H7 (cell line): ENCODE results near the gene MYOT. TPM values are rescaled to one million over a fixed set of nuclear protein-coding genes. Genes with fewer than 3 reads are reported as not detected.

Experiments used
- DNase-seq: peaks from one replicate; pipeline ENCODE4 v3.0.0; 2012
- H3K27me3 ChIP-seq: 2 replicates; pipeline ENCODE4 v1.6.0; 2011; ENCODE audit warnings: mild to moderate bottlenecking, low read length; ENCODE audit not compliant: control insufficient read depth, insufficient read depth
- H3K36me3 ChIP-seq: replicated peaks from 2 replicates; pipeline ENCODE4 v1.5.1; 2011; ENCODE audit warnings: low read length; ENCODE audit not compliant: control insufficient read depth, insufficient read depth
- H3K4me3 ChIP-seq: 2 replicates; pipeline ENCODE4 v1.5.1; 2011; ENCODE audit warnings: low read depth, mild to moderate bottlenecking, control low read depth, low read length, moderate library complexity; ENCODE audit not compliant: insufficient read depth
- total RNA-seq: library from RNA; depleted of rRNA; stranded (reverse); fragments of >200 nt; shearing (Covaris generic); gene quantifications from 2 replicates; pipeline ENCODE4 v1.2.3, GENCODE V29; 2014; rRNA removed

Gene MYOT
- total RNA-seq, 1 experiment from 2014 or later, result not detected

GRCh38 chr5:137901011-137901817 is 33.6 kb downstream of the MYOT start:
- Histone ChIP-seq H3K4me3 (no peak overlapping the region), H3K36me3 (no peaks in the 10 kb centered on the region), H3K27me3 (no peaks in the 10 kb centered on the region)
- no peak for DNase-seq

GRCh38 chr5:137902408-137903133 is 34.9 kb downstream of the MYOT start:
- Histone ChIP-seq H3K27me3 (no peaks in the 10 kb centered on the region), H3K36me3 (no peaks in the 10 kb centered on the region), H3K4me3 (no peak overlapping the region)
- DNase-seq, result no peak

- DNase-seq, result no peak
- Histone ChIP-seq H3K36me3 (no peaks in the 10 kb centered on the region), H3K4me3 (no peak overlapping the region), H3K27me3 (no peaks in the 10 kb centered on the region)
These were observed 47.1 kb downstream of the MYOT start for GRCh38 chr5:137914758-137915157.

- Histone ChIP-seq H3K4me3 (no peak overlapping the region), H3K36me3 (no peaks in the 10 kb centered on the region), H3K27me3 (no peaks in the 10 kb centered on the region)
- no peak for DNase-seq
These were observed 49.3 kb downstream of the MYOT start for GRCh38 chr5:137916923-137917322.

GRCh38 chr5:137921931-137922330 is 54.3 kb downstream of the MYOT start:
- Histone ChIP-seq H3K27me3 (no peaks in the 10 kb centered on the region), H3K36me3 (no peaks in the 10 kb centered on the region), H3K4me3 (no peak overlapping the region)
- no peak for DNase-seq

- Histone ChIP-seq H3K27me3 (no peaks in the 10 kb centered on the region), H3K36me3 (no peaks in the 10 kb centered on the region), H3K4me3 (no peak overlapping the region)
- DNase-seq, result no peak
These were observed 56.2 kb downstream of the MYOT start for GRCh38 chr5:137923856-137924255.

- H3K36me3 ChIP-seq, result no peaks in the 10 kb centered on the region
- DNase-seq, result no peak
- no peaks in the 10 kb centered on the region for H3K27me3 ChIP-seq
- H3K4me3 ChIP-seq, result no peak overlapping the region
These were observed 65.1 kb downstream of the MYOT start for GRCh38 chr5:137932800-137933199.

- no peak overlapping the region for H3K4me3 ChIP-seq
- no peaks in the 10 kb centered on the region; the same call in 1 of the 2 replicates for H3K36me3 ChIP-seq
- no peak for DNase-seq
- no peaks in the 10 kb centered on the region for H3K27me3 ChIP-seq
These were observed 65.8 kb downstream of the MYOT start for GRCh38 chr5:137933491-137933911.

- no peak for DNase-seq
- H3K4me3 ChIP-seq, result no peak overlapping the region
- no peaks in the 10 kb centered on the region for H3K27me3 ChIP-seq
- H3K36me3 ChIP-seq, result peaks cover 5% of the 10 kb centered on the region
These were observed 67.5 kb downstream of the MYOT start for GRCh38 chr5:137935190-137935589.

- H3K27me3 ChIP-seq, result no peaks in the 10 kb centered on the region
- no peak for DNase-seq
- H3K36me3 ChIP-seq, result peaks cover 6% of the 10 kb centered on the region
- no peak overlapping the region for H3K4me3 ChIP-seq
These were observed 68.0 kb downstream of the MYOT start for GRCh38 chr5:137935694-137936093.

Other genes with a start within 250 kb of the MYOT start
- gene KLHL3, start 131.8 kb upstream of the MYOT start, total RNA-seq, result 3.8 and 4.6 TPM in 2 replicates
- 22.4 and 23.9 TPM in 2 replicates for gene HNRNPA0, start 113.5 kb upstream of the MYOT start, total RNA-seq
- not detected in 2 replicates for gene PKD2L2, start 21.6 kb downstream of the MYOT start, total RNA-seq
- 3.8 and 6.9 TPM in 2 replicates for gene FAM13B, start 165.2 kb downstream of the MYOT start, total RNA-seq
- gene WNT8A, start 216.2 kb downstream of the MYOT start, total RNA-seq, result 7.5 and 13.2 TPM in 2 replicates